ENCODE measurements around the gene PTMS.
"Not testable (repeated sequence)": the region's sequence is repeated elsewhere in the genome, so short reads cannot be mapped to it uniquely, and the experiment has no call there.

PTMS gene

GRCh38 chr12:6765634-6766581, at the start of gene PTMS:
Gene PTMS (plus strand): TSS chr12:6766363. CDS start chr12:6766706, 343 bp downstream.
- peak; percentile 94 for DNase-seq

GRCh38 chr12:6716874-6717437, 49.2 kb upstream of the PTMS start:
- no peak for DNase-seq

GRCh38 chr12:6722863-6723262, 43.3 kb upstream of the PTMS start:
- no peak for DNase-seq

- peak; percentile 99 for DNase-seq
Measured at GRCh38 chr12:6723607-6724408, 42.4 kb upstream of the PTMS start, which contains the start of gene COPS7A. Gene COPS7A (plus strand): TSS chr12:6724046. CDS start chr12:6724657, 611 bp downstream.

- DNase-seq, result no peak
Measured at GRCh38 chr12:6724409-6724797, 41.8 kb upstream of the PTMS start.

GRCh38 chr12:6725350-6725749, 40.8 kb upstream of the PTMS start:
- DNase-seq, result no peak

GRCh38 chr12:6729186-6729585, 37.0 kb upstream of the PTMS start:
- no peak for DNase-seq

- no peak for DNase-seq
Measured at GRCh38 chr12:6730169-6730568, 36.0 kb upstream of the PTMS start.

GRCh38 chr12:6734506-6735387, 31.4 kb upstream of the PTMS start:
- no peak for DNase-seq

- peak; percentile 56 for DNase-seq
Measured at GRCh38 chr12:6735448-6736191, 30.5 kb upstream of the PTMS start.

- DNase-seq, result no peak
Measured at GRCh38 chr12:6736754-6737153, 29.4 kb upstream of the PTMS start.

GRCh38 chr12:6742080-6742479, 24.1 kb upstream of the PTMS start:
- DNase-seq, result not testable (repeated sequence)

GRCh38 chr12:6742834-6743233, 23.3 kb upstream of the PTMS start:
- DNase-seq, result no peak

- DNase-seq, result not testable (repeated sequence)
Measured at GRCh38 chr12:6743300-6743699, 22.9 kb upstream of the PTMS start.

- DNase-seq, result no peak
Measured at GRCh38 chr12:6745741-6746525, 20.2 kb upstream of the PTMS start.

- no peak for DNase-seq
Measured at GRCh38 chr12:6747216-6747615, 18.9 kb upstream of the PTMS start.

GRCh38 chr12:6748761-6749160, 17.4 kb upstream of the PTMS start:
- no peak for DNase-seq

- no peak for DNase-seq
Measured at GRCh38 chr12:6750506-6750905, 15.7 kb upstream of the PTMS start.

- no peak for DNase-seq
Measured at GRCh38 chr12:6751767-6752166, 14.4 kb upstream of the PTMS start.

GRCh38 chr12:6752167-6752920, 13.8 kb upstream of the PTMS start:
- peak; percentile 65 for DNase-seq

Data from EL (cell line).